CD4-positive, alpha-beta T cell treated with Interleukin-2 at 100 ng/mL for 4 hours (primary cell): ENCODE results near the gene RHBDL1.
A peak's percentile ranks its signal among the peaks of the same experiment; 100 is the strongest.

Experiments
- DNase-seq: peaks from one replicate; pipeline ENCODE4 v3.0.0-alpha.2; 2020; ENCODE audit warnings: low spot score

The RHBDL1 gene

DNA sequence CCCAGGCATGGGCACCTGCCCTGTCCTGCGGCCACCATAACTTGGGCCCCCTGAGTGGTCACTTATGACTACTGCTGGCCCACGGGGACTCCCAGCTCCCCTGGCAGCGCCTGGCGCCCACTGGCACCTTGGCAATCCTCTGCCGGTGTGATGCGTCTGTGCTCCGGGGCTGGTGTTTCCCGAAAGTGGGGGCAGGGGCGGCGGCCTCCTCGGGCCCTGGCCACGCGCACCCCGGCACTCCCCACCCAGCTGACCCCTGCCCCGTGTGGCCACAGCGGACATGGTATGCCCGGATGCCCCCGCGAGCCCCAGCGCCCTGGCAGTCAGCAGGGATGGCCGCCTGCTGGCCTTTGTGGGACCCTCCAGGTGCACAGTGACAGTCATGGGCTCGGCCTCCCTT, 18.0 kb upstream of the RHBDL1 start:
- no peak for DNase-seq

DNA sequence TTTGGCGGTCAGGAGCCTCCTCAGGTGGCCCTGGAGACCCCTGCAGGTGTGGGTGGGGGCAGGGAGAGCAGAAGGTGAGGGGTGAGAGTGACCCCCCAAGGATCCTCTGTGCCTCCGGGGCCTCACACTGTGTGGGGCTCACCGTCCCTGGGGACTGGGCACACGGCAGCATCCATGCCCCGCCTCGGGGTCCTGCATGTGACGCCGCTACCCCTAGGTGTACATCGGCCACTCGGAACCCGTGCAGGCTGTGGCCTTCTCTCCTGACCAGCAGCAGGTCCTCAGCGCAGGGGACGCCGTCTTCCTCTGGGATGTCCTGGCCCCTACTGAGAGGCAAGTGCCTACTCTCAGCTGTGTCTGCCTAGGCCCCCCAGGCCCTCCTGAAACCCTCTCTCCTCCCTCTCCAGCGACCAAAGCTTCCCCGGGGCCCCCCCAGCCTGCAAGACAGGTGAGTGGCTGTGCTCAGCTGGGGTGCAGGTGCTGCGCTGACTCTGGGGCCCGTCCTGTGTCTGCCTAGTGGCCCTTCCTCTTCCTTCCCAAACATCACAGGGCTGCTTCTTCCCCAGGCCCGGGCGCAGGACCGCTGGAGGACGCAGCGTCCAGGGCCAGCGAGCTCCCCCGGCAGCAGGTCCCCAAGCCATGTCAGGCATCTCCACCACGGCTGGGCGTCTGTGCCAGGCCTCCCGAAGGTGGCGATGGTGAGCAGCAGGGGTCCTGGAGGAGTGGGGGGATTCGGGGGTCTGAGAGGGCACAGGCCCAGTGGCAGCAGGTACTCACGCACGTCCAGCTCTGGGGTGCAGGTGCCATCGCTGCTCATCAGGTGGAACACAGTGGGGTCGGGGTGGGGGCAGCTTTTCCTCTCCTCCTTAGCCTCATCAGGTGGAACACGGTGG, 16.5 kb upstream of the RHBDL1 start:
- DNase-seq: no peak

DNA sequence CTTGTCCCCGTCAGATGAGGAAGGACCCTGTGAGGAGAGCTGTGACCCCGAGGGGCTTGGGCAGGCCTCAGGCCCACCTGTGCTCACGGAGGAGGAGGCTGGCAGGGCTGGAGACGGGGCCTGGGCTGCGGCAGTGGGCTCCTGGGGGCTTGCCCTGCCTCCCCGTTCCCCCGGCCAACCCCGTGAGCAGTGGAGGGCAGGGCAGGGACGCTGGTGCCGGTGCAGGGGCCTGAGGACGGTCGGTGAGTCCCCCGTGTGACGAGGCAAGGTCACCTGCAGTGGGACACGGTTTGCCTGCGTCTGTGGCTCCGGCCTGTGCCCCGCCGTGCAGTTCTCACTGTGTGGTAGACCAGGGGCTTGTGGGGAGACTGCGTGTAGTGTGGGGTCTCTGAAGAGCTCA, 15.9 kb upstream of the RHBDL1 start:
- DNase-seq: no peak

DNA sequence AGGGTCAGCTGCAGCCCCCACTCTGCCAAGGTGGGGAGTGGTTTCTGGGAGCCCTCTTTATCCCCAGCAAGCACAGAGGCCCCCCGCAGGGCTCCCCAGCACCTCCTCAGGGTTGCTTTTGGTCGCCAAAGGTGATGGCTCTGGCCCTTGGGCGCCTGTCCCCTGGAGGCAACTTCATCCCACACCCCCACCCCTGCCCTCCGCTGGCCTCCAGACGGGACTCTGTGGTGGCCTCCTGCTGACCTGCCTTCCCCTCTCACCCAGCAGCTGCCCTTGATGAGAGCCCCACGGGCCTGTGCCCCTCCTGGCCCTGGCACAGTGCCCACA, 15.4 kb upstream of the RHBDL1 start:
- DNase-seq: no peak

DNA sequence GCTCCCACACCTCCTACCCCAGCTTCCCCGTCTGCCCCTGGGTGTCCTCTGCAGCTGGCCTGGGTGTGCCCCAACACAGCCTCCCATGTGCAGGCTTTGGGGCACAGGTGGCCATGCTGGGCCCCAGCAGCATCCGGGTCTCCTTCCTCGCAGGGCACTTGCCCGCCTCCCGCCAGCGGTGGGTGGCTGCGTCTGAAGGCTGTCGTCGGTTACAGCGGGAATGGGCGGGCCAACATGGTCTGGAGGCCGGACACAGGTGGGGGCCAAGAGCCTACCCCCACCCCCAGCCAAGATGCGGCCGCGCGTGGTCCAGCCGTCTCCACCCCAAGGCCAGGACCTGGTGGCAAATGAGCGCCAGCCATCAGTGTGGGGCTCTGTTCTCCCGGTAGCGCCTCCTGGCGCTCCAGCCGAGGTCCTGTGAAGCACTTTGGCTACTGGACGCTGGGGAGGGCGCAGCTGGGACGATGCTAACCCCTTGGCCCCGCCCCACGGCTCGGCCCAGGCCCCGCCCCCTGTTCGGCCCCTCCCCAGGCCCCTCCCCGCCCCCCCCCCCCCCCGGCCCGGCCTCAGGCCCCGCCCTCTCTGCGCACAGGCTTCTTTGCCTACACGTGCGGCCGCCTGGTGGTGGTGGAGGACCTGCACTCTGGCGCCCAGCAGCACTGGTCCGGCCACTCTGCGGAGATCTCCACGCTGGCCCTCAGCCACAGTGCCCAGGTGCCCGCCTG, 14.8 kb upstream of the RHBDL1 start:
- peak; percentile 60 for DNase-seq

DNA sequence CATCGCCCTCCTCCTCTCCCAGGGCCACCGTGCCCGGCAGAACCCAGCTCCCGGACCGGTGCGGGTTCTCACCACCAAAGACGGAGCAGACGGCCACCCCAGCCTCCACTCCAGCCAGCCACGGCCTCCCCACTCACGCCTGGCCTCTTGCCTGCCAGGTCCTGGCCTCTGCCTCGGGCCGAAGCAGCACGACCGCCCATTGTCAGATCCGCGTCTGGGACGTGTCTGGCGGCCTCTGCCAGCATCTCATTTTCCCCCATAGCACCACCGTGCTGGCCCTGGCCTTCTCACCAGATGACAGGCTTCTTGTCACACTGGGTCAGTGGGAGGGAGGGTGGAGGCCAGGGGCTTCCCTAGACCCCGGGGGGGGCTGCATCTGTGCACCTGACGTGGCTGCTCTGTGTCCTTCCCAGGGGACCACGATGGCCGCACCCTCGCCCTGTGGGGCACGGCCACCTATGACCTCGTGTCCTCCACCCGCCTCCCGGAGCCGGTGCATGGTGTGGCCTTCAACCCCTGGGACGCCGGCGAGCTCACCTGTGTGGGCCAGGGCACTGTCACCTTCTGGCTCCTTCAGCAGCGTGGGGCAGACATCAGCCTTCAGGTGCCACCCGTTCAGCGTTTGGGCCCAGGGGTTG, 14.2 kb upstream of the RHBDL1 start:
- DNase-seq: no peak

DNA sequence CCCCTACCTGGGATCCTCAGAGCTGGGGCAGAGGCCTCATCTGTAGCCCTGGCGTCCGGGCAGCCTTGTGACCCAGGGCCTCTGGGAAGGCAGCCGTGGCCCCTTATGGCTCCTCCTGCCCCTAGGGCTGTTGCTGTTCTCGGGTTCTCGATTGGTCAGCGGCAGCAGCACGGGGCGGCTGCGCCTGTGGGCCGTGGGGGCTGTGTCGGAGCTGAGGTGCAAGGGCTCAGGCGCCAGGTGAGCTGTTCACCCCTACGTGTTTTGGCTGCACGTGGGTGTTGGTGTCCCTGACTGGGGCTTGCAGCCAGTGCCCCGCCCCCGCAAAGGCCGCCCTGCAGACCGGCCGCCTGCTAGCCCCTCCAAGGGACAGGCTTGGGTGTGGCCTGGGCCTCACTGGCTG, 13.4 kb upstream of the RHBDL1 start:
- no peak for DNase-seq

DNA sequence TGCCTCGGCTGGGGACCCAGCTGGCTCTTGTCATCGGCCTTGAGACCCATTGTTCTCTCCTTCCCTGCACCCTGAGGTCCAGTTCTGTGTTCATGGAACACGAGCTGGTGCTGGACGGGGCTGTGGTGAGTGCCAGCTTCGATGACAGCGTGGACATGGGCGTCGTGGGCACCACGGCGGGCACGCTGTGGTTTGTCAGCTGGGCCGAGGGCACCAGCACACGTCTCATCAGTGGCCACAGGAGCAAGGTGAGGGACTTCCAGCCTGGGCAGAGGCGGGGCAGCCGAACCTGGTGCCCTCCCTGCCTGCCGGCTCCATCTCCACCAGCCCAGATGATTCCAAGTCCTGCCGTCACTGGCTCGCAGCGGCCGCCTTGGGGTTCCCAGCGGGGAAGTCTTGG, 12.9 kb upstream of the RHBDL1 start:
- DNase-seq: no peak

DNA sequence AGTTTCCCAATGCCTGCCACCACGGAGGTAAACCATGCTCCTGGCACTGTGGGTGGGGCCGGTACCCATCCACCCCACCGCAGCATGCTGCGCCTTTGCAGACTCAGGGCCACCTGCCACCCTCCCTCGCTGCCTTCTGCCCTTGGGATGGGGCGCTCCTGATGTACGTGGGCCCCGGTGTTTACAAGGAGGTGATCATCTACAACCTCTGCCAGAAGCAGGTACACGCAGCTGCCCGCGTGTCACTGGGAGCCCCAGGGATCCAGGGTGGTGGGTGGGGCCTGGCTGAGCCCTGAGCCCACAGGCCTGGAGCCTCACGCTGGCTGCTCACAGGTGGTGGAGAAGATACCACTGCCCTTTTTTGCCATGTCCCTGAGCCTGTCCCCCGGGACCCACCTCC, 8.9 kb upstream of the RHBDL1 start:
- no peak for DNase-seq

DNA sequence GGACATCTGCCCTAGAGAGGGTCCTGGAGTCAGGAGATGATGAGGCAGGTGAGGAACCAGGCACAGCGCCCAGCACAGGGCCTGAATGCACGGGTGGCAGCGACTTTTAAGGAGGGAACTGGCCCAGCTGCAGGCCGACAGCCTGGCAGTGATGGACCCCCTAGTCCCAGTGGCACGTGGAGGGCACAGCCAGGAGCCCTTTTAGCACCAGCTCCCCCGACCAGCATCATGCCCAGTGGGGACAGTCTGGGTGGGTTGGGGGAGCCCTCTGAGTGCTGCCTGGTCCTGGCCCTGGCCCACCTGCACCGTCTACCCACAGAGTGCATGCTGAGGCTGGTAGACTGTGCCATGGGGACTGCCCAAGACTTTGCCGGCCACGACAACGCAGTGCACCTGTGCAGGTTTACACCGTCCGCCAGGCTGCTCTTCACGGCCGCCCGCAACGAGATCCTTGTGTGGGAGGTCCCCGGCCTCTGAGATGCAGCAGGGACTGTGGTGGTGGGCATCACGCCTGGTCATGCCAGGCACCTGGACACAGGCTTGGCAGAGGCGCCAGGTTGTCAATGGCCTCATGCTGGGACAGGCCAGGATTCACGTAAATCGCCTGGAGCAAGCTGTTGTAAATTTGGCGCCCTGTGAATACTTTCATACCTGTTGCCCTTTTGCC, 8.2 kb upstream of the RHBDL1 start:
- no peak for DNase-seq

DNA sequence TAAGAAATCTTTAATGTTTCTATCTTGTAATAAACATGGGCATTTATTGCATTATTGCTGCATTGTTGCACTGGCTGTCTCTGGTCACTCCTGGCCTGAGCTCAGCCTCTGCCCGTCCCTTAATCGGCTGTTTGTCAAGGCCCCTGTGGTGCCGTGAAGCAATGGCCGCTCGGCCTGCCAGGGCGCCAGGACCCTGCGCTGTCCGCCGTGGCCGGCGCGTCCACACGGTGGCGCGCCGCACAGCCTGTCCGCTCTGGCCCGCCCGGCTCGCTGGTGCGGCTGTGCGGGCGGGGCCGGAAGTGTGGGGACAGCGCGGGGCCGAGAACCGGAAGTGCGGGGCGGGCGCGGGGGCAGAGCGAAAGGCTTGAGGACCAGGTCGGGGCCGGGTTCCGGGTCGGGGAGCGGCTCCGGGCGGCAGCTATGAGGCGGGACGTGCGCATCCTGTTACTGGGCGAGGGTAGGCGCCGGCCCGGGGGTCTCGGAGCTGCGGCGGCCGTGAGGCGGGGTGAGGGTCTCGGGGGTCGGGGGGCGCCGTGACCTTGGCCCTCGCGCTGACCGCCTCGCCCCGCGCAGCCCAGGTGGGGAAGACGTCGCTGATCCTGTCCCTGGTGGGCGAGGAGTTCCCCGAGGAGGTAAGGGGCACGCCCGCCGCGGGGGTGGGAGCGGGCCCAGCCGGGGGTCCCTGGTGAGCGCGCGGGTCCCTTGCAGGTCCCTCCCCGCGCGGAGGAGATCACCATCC, 7.5 kb upstream of the RHBDL1 start, which contains the start of gene RHOT2:
RHOT2 (plus strand) TSS at position 353 of the 739 bp plus-strand sequence; CDS start at position 421, 68 bp downstream.
- DNase-seq: peak; percentile 92

DNA sequence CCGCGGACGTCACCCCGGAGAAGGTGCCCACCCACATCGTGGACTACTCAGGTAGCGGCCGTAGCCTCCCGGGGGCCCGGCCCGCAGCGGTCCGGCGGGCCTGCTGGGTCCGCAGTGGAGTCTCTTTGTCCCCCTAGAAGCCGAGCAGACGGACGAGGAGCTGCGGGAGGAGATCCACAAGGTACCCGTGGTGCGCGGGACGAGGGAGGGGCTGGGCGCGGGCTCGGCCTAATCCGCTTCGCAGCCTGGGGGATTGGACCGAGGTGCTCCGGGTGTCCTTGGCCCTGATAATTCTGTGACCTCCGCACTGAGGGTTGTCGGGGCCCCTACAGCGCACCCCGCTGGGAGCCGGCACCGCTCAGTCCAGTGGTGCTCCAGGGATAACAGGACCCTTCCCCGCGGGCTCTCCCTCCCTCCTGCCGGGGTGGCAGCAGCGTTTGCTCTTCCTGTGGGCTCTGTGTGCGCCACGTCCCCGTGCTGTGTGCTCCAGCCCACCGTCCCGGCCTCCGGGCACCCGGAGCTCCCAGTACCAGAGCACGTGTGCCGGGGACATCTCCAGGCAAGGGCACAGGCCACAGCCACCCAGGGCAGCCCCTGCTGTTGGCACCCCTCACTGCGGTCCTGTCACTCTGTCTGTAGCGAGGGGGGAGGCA, 6.8 kb upstream of the RHBDL1 start:
- no peak for DNase-seq

DNA sequence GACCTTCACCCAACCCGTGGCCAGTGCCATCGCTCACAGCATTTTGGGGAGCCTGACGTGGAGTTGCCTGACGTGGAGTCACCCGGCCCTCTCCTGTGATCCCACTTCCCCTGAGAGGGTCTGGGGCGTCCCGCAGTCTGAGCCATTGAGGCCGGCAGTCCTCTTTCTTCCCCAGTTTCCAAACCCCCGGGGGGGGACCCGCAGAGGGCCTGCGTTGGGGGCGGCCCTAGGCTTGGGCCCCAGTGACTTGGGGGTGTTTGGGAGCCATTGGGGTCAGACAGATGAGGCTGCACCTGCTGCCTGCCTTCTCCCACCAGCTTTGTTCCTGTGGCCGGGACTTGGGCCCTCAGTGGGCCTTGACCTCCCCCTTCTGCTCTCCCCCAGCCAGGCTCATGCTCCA, 5.8 kb upstream of the RHBDL1 start:
- DNase-seq: no peak

DNA sequence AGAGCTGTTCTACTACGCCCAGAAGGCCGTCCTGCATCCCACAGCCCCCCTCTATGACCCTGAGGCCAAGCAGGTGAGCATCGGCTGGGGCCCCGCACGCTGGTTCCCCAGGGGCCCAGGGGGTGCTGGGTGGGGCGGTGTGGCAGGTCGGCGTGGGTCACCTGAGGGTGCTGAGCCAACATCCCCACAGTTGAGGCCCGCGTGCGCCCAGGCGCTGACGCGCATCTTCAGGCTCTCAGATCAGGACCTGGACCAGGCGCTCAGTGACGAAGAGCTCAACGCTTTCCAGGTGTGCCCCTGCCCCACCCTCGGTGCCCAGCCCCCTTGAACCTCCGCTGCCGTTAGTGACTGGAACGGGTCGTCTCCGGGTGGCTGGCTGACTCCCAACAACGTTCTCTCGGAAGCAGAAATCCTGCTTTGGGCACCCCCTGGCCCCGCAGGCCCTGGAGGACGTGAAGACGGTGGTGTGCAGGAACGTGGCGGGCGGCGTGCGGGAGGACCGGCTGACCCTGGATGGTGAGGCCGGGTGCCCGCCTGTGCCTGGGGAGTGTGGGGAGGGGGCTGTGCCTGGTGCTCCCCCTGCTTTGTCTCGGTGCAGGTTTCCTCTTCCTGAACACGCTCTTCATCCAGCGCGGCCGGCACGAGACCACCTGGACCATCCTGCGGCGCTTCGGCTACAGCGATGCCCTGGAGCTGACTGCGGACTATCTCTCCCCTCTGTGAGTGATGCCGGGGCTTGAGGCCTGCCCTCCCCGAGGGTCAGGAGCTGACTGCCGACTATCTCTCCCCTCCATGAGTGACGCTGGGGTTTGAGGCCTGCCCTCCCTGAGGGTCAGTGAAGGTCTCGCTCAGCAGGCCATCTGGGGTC, 4.8 kb upstream of the RHBDL1 start:
- no peak for DNase-seq

DNA sequence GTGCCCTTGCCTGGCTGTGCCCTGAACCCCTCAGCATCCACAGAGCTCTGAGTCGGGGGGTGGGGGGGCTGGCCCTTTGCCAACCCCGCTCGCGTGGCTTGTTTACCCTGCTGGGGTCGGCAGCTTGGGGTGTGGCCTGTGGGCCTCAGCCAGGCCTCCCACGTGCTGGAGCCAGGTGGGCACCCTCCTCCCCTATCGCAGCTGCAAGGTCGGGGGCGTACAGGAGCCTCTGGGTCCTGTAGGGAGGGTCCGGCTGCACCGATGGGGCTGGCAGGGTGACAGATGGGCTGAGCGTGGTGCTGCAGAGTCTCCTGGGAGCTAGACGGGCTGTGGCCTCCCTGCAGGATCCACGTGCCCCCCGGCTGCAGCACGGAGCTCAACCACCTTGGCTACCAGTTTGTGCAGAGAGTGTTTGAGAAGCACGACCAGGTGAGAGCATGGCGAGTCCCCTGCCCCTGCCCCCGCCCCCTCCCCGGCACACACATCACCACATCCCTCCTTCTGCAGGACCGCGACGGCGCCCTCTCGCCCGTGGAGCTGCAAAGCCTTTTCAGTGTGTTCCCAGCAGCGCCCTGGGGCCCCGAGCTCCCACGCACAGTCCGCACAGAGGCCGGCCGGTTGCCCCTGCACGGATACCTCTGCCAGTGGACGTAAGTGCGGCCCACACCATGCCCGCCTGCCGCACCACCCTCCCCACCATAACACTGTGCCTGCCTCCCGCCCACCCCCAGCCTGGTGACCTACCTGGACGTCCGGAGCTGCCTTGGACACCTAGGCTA, 3.9 kb upstream of the RHBDL1 start:
- no peak for DNase-seq

DNA sequence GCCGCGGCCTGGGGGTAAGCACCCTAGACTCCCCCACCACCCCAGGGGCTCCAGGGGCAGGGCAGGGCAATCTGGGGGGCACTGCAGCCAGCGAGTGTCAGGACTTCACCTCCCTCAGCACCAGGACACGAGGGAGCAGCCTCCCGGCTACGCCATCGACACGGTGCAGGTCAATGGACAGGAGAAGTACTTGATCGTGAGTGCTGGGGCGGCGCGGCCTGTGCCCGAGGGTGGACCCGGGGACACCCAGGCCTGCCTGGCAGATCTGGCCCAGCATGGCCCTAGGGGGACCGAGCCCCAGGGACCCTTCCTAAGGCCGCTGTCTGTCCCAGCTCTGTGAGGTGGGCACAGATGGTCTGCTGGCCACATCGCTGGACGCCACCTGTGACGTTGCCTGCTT, 3.1 kb upstream of the RHBDL1 start:
- DNase-seq: no peak

DNA sequence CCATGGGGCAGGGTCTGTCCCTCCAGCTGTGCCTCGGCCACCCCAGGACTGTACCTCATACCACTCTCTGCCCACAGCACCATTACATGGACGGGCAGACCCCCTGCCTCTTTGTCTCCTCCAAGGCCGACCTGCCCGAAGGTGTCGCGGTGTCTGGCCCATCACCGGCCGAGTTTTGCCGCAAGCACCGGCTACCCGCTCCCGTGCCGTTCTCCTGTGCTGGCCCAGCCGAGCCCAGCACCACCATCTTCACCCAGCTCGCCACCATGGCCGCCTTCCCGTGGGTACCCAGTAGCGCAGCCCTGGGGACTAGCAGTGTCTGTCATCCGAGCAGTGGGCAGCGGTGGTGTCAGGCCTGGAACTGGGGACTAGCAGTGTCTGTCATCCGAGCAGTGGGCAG, 2.6 kb upstream of the RHBDL1 start:
- no peak for DNase-seq

DNA sequence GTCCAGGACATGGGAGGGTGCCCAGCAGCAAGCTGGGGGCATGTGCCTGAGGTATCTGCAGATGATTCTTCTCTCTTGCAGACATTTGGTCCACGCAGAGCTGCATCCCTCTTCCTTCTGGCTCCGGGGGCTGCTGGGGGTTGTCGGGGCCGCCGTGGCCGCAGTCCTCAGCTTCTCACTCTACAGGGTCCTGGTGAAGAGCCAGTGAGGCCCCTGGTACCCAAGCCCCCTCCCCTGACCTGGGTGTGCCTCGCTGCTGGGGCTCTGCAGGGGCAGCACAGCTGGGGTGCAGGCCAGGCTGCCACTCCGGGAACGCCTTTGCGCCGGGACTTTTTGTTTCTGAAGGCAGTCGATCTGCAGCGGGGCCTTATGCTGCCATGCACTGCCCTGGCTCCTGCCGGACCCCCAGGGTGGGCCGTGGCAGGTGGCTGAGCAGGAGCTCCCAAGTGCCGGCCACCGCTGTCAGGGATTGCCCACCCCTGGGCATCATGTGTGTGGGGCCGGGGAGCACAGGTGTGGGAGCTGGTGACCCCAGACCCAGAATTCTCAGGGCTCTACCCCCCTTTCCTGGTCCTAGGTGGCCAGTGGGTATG, 2.0 kb upstream of the RHBDL1 start:
- no peak for DNase-seq
